HG03378 (cell line): ENCODE data around the gene WDFY2.

Experiments
- ATAC-seq: cut with Tn5 transposase; IDR thresholded peaks from one replicate; pipeline ENCODE4 v1.9.1; 2021; ENCODE audit warnings: mild to moderate bottlenecking, moderate library complexity; ENCODE audit not compliant: unreplicated experiment

WDFY2 gene

DNA sequence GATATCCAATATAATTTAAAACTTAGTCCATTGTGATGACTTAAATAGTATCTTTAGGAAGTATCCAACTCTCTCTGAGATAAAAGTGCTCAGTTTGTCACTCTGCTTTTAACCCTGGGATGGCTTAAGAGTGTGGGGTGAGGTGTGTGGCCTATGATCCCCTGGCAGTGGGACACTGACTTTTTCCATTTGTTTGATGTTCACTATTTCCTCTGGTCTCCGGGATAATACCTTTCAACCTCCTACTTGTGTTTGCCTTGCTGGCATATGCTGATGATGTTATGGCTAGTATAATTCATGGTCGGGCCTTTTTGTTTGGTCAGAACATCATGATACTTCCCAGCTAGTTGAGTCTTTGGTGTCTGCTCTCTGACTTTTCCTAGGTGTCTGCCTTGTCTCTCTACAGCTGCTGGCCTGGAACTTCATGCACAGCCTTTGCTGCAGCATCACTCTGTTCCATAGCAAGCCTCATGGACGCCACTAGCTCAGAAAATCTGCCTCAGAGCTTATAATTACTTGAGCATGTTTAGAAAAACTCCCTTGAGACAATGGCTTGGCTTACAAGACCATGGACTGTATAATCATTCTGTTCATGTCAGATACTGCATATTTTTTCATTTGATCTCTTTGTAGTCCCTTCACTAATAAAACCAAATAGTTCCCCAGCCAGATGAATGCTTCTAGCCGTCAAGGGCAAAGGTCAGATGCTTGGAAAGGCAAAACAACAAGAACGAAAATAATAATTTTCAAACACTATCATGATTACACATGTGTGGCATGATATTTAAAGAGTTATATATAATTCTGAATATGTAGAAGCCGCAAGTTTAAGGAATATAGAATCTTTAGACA lies 75.2 kb downstream of the WDFY2 start:
- ATAC-seq, result no peak

DNA sequence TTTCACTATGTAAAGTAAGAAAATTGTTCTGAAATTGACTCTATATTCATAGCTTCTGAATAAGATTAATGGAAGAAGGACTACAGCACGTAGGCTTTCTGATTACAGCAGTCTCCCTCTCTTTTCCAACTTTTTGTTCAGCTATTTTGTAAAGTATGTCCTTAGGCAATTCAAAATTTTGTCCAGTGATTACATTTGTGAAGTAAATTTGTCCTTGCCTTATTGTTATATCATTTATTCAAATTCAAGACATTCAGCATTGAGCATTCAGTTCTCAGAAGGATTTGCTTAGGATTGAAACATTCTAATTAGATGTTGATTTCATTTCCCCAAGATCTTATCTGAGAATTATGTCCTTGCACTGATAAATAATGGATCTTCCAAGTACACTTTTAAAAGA lies 76.6 kb downstream of the WDFY2 start:
- ATAC-seq, result no peak

DNA sequence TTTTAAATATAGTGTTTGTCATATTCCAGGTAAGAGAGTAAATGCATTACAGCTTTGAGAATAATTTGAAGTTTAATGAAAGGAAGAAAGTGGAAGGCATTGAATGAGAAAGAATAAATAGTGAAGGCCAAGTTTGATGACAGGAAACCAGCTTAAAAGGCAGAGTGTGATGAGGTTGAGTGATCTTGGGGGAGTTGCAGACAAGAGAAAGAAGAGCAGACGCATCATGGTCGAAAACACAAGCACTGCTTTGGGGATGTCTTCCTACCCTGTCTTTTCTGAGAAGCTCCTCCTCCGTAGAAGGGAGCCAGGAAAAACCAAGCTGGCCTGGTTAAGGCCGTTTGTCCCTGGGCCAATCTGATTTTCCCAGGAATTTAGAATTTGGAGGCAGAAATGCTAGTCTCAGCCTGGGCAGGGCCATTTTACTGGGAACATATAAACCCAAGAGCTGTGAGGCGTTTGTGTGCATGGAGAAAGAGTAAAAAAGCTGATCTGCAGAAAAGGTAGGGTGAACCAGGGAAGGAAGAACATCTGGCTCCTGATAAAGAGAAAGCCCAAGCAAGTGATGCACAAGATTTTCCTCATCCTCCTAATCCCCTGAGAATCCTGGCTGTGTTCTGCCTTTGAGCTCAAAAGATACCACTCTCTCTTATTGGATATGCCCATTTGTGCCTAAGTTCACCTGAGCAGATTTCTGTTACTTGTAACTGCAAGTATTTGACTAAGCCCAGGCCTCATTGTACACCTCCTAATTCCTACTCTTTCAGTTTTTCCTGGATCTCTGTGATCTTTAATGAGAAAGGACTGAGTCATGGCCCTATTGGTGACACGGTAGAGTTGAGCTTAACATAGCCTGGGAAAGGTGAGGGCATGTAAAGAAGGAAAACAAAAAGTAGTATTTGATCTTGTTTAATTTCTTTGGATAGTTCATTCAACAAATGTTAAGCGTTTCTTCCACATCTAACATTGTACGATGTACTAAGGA lies 80.0 kb downstream of the WDFY2 start:
- no peak for ATAC-seq

DNA sequence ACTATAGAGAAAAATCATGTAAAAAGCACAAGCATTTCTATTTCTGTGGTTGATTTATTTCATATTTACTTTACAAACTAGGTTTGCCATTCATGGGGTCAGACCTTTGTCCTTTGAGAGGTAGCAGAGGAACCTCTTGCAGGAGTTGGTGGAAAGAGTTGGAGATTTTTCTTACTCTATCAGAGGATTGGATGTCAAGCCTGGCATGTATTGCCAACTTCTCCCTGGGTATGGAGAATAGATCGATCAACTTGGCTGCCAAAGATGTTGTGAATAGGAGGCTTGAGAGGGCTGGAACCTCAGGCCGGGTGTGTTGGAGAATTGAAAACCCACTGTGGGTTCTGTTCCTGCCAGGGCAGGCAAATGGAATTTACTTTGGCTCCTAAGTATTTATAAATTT lies 81.2 kb downstream of the WDFY2 start:
- no peak for ATAC-seq

DNA sequence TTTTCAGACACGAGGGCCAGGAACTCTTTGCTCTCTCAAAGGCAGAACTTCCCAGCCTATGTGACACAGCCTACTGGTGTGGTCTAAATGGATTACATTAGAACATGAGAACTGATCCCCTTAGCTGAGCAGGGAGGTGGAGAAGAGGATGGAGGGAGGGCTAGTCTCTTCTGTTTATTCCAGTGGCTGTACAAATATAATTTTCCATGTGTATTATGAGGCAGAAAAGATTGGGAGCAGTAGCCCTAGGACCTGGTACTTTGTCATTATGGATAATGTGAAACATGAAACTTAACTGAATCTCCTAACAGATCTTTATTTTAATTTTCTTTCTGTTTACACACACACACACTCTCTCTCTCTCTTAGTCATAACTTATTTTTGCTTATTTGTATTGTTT lies 82.1 kb downstream of the WDFY2 start:
- no peak for ATAC-seq

DNA sequence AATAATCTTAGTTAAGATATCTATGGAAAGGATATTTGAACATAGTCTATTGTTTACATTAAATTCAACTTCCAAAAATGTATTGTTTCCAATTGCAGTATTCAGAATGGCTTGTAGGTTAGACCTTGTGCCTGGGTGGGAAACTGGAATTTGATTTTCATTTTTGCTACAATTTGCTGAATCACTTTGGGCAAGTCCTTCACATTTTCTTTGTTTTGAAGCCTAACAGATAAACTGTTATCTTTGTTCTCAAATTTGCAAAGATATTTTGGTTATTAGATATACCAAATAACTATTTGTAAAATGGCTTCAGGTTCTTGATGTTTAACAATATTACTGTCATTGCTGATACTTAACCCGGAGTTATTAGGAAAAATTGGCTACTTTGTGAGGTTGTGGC lies 82.6 kb downstream of the WDFY2 start:
- ATAC-seq, result no peak

DNA sequence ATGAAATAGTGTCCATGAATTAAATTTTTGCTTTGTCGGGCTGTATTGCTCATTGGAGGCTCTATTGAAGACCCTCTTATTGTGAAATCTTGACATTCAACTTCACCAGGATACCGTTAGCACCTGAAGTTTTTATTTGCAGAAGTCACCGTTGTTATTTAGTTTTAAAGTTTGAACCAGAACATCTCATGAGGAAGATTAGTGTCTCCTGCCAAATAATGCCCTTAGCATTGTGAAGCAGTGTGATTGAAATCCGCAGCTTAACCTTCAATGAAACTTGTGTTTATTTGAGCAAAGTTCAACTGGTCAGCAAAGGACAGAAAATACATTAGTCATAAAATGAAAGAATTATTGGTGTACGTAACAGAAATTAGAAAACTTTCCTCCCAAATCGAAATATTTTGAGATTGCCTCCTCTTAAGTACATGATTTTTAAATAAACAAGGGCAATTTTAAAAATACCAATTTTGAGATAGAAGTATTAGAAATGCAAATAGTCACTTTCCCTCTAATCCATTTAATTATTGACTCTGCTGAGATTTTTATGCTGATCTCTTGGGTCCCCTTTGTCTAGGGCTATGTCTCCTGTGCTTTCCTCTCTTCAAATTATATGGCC lies 84.4 kb downstream of the WDFY2 start:
- ATAC-seq, result no peak

DNA sequence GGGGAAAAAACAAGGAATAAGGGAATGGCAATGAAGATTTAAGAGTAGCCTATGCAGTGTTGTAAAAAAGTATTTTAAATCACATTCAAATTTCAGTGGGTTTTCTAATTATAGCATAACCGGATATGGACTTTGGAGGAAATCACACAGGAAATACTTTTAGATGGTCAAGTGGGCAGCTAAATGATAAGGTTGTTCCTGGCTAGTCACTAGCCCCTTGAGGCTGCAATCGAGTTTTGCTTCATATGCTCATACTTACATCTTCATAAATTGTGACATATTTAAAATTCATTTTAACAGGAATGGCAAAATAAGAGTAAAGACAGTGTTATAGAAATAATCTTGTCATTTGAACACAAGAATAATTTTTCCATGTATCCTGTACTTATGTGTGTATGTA lies 88.9 kb downstream of the WDFY2 start:
- no peak for ATAC-seq

DNA sequence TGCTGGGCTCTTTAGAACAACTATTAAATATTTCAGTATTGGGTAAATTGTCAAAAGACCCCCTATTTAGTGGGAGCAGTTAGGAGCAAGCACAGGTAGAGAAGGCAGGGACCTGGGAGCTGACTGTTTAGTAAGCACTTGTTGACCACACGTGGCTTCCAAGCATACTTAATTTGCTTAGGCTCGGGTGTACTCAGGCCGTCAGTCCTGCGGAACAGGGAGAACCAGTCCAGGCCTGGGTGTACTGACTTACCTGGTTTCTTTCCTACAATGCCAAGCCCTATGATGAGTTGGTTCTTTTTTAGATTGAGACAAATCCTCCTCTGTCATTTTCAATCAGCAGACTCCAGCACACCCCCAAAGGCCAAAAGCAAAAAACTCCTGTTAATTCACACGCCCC lies 90.0 kb downstream of the WDFY2 start:
- no peak for ATAC-seq

DNA sequence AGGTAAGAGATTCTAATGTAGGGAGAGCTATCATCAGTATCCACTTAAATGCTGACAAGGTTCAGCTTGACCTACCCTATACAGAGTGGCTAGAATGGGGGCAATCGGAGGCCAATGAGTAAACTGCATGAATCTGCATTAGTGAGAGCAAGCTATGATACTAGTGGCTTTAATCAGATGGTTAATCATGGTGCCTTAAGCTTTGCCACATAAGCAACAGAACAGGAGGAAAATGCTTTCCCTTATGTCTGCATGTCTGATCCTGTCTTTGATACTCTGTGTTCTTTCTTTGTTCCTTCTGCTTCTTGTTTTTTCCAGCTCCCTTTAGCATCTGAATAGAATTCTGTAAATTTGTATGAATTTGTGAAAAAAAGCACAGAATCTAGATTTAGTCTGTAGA lies 91.1 kb downstream of the WDFY2 start:
- no peak for ATAC-seq

DNA sequence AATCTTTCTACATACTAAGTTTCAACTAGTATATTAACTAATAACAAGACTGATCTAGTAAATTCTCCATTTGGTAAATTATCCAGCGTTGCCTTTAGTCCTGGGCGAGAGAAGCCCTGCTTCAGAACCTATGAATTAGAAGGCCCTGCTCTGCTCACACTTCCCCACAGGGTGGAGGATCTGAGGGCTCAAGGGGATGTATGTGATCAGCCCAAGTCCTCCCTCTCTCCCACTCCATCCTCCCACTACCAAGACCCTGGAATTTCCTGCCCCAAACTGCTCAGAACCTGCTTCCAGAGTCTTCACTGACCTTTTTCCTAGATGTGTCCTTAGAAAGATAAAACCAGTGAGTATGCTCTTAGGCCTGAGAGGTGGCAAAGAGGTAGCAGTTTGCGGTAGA lies 91.6 kb downstream of the WDFY2 start:
- ATAC-seq, result no peak

DNA sequence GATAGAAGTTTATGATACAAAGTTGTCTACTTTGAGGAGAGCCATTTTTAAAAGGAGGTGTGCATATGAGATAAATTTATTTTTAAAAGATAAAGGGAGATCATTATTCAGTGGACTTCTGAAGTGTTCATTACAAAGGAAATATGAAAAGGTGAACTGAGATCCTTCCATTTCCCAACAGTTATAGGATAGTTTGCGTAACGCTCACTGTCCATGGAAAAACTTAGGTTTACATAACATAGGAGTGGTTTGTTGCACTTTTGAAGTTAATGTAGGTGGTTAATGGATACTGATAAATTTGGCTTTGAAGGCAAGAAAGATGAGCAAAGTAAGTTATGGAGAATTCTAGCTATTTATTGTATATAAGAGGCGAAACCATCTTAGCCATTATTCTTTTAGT lies 92.5 kb downstream of the WDFY2 start:
- ATAC-seq, result no peak

DNA sequence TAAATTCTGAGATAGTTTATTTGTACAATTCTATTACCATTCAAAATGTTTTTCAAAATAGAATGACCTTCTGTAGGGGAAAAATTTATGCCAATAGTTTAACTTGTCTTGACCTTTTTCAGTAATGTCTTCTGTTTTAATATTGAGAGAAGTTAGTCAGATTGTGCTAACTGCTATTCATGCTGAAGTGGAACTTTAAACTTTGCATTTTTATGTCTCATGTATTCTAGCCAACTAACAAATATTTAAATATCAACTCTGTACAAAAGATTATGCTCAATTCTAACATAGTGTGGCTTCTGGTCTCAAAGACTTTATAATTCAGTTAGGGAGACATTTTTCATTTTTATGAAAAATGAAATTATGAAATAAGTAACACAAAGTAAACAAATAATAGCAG lies 94.2 kb downstream of the WDFY2 start:
- no peak for ATAC-seq

DNA sequence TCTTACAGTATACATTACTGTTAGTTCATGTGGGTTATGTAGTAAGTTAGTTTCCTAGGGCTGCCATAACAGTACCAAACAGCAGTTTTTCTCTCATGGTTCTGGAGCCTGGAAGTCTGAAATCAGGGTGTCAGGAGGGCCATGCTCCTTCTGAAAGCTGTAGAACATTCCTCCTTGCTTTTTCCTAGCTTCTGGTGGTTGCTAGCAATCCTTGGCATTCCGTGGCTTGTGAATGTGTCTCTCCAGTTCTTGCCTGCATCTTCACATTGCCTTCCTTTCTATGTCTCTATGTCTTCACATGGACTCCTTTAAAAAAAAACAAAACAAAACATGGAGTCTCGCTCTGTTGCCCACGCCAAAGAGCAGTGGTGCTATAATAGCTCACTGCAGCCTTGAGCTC lies 95.4 kb downstream of the WDFY2 start:
- ATAC-seq, result no peak

DNA sequence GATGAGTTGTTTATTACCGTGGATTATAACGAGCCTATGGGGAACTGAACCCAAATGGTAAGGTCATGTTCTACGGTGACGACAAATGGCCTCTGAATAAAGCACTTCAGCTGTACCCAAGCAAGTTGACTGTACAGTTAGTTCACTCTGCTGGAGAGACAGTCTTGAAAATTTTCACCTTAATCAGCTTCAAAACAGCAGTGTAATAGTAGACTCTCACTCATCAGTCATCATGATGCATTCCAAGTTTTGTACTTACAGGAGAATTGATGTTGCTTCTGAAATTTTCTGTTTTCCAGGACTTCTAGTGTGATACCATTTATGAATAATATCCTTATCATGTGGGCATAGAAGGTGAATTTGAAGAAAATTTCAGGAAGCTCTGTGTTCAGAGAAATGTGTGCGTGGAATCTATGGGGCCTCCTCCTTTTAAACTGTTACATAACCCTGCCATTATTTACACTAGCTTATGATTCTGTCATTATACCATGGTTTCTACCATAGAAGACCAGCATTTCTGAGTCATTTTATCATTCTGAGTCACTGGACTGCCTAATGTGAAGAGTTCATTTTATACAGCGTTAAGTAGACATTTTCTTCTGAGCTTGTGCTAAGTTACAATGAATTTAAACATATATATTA lies 96.9 kb downstream of the WDFY2 start:
- ATAC-seq, result no peak

DNA sequence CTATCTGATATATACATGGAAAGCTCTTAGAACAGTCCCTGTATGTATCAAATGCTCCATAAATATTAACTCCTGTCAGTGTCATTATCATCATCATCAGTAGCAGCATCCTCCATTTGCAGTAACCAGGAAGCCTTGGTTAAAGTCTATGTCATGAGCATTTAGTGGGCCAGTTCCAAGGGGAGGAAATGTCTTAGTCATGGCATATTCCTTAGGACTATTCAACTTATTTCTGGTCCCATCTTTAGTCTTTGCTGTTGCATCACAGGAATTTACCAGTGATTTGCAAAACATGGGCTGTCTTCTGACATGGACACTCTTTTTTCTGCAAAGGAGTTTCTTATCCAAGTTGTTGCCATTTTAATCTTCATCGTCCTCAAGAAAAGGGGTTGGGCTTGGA lies 98.4 kb downstream of the WDFY2 start:
- ATAC-seq, result no peak

DNA sequence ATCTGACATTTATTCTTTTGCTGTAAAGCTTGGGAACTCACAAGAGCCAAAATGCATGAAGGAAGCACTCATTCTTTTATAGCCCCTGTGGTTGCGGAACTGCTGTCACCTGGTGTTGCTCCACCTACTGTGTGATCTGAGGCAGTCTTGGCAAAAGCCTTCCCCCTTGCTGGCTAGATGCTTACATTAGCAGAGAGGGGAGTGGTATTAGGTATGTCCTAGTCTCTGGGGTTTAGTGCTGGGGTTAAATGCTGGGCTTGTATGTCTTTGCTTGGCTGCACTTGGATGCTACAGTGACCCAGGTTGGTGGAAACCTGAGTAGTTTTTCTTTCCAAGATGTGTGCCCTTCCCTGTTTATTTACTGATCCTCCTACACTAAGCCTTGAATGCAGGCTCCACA lies 99.3 kb downstream of the WDFY2 start:
- ATAC-seq, result no peak

DNA sequence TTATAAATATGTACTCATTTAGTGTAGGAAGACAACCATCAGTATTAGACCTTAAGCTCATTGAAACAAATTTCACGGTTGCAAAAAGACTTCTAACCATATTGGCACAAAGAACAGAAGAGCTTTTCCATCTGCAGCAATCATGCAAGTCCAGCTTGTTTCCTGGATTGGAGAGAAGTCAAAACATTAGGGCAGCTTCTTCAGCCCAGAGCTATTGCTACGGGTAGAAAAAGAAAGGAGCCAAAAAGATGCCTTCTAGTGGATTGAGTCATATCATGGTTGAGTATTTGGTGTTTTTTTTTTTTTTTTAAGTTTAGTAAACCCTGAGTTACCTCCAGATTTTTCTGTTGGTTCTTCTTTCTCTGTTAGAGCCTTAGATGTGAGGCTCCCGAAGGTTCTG lies 99.8 kb downstream of the WDFY2 start:
- no peak for ATAC-seq

DNA sequence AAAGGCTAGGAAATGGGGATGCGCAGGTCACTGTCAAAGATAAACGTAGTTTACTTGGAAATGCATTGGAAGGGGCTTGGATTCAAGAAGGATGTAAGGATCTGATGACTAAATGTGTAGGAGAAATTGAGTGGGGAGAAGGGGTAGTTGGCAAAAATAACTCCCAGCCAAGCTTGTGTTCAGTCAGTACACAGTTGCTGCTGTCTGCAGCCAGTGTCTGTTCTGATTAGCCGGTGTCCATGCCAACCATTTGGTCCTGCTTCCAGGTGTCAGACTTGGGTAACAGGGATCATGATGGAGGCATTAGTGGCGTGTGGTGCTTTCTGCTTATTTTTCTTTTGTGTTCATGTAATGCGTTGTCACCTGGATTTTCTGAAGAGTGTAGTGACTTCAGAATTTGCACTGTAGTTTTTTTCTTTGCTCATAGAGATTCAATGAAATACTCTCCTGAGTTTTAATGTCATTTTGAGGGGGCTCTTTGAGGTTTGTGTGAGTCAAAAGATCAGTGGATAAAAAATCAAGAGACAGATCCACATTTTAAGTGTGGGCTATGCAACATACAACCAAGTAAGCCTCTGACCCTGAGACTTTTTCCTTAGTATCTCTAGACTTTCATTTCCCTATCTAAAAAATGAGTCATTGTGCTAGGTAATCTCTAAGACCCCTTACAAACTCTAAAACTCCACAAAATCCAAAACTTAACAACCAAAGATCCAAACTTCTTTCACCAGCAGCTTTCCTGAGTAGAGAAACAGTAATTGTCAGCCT lies 103.9 kb downstream of the WDFY2 start:
- no peak for ATAC-seq

DNA sequence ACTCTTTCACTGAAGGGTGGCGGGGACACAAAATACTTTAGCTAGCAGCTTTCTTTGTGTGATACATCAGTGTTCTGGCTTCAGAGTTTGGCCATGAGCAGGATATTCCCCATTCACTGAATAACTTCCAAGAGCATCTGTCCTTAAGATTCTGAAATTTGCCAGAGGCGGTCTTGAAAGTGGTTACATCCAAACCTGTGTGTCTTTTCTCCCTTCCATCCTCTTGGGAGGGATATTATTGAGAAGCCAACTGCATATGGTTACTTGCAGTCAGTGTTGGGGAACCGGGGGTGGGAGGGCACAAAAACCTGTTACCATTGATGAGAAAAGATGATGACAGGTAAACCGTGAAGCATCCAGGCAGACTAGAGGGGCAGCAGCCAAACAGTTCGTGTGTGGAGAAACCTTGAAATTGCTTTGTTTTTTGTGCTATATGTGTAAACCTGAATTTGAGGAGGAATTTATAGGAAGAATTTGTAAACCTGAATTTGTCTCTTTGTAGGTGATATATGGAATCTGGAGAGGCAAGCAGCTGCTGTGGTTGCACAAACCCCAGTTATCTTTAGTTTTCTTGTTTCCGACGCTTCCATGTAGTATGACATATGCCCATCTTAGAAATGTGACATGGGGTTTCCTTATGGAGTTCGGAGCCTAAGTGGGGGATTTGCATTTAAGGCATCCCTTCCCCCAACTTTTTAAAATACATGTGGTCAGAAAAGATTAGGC lies 104.8 kb downstream of the WDFY2 start:
- ATAC-seq, result no peak
